WTC11 (cell line): ENCODE data around the gene SINHCAF.

ENCODE experiments used
- ARID4B ChIP-seq: sonication (generic); formaldehyde crosslinking; IDR thresholded peaks from 2 replicates; pipeline ENCODE4 v1.8.0; 2023; ENCODE audit warnings: missing genetic modification reagents, mild to moderate bottlenecking, borderline replicate concordance
- CTCF ChIP-seq: fragments of 200-600 bp; IDR thresholded peaks from 2 replicates; pipeline ENCODE4 v1.8.0; 2022; ENCODE audit warnings: antibody characterized with exemption
- E2F4 ChIP-seq: sonication (generic); formaldehyde crosslinking; IDR thresholded peaks from 2 replicates; pipeline ENCODE4 v1.8.1; 2022; ENCODE audit warnings: low read depth, mild to moderate bottlenecking, moderate library complexity, missing genetic modification reagents, borderline replicate concordance
- ETV6 ChIP-seq: sonication (generic); formaldehyde crosslinking; IDR thresholded peaks from 2 replicates; pipeline ENCODE4 v1.8.1; 2022; ENCODE audit warnings: mild to moderate bottlenecking, missing genetic modification reagents
- FOXJ3 ChIP-seq: sonication (generic); formaldehyde crosslinking; IDR thresholded peaks from 2 replicates; pipeline ENCODE4 v1.9.0; 2021; ENCODE audit warnings: missing genetic modification reagents, mild to moderate bottlenecking, borderline replicate concordance
- MAX ChIP-seq: sonication (generic); formaldehyde crosslinking; IDR thresholded peaks from 2 replicates; pipeline ENCODE4 v1.8.0; 2022; ENCODE audit warnings: mild to moderate bottlenecking, missing genetic modification reagents
- NFATC4 ChIP-seq: fragments of 250-450 bp; sonication (Bioruptor Pico); IDR thresholded peaks from 2 replicates; pipeline ENCODE4 v1.9.0; 2021; ENCODE audit warnings: mild to moderate bottlenecking
- NR1H2 ChIP-seq: sonication (generic); formaldehyde crosslinking; IDR thresholded peaks from 2 replicates; pipeline ENCODE4 v1.9.0; 2021; ENCODE audit warnings: mild to moderate bottlenecking, moderate library complexity, missing genetic modification reagents
- SP1 ChIP-seq: sonication (generic); formaldehyde crosslinking; conservative IDR thresholded peaks from 2 replicates; pipeline ENCODE4 v1.8.1; 2022; ENCODE audit warnings: missing genetic modification reagents
- ZNF121 ChIP-seq: sonication (generic); formaldehyde crosslinking; IDR thresholded peaks from 2 replicates; pipeline ENCODE4 v1.8.0; 2023; ENCODE audit warnings: missing genetic modification reagents

- TF ChIP-seq ARID4B (CRISPR knock-in tag) (no peak), CTCF (no peak), ZNF121 (CRISPR knock-in tag) (no peak), ETV6 (CRISPR knock-in tag) (no peak), FOXJ3 (CRISPR knock-in tag) (no peak), SP1 (CRISPR knock-in tag) (no peak), NR1H2 (CRISPR knock-in tag) (no peak), NFATC4 (CRISPR knock-in tag) (no peak), MAX (CRISPR knock-in tag) (no peak; the same call in 1 of the 2 replicates), E2F4 (no peak)
These were observed 1.7 kb downstream of the SINHCAF start for GRCh38 chr12:31324116-31324844.
